ENCODE results near the gene KATNB1. TPM values are rescaled to one million over a fixed set of nuclear protein-coding genes. Genes with fewer than 3 reads are reported as not detected.

KATNB1 gene
- total and polyA plus RNA-seq, 2 experiments from 2014 or later, result 31.4 to 65.9 TPM

DNA sequence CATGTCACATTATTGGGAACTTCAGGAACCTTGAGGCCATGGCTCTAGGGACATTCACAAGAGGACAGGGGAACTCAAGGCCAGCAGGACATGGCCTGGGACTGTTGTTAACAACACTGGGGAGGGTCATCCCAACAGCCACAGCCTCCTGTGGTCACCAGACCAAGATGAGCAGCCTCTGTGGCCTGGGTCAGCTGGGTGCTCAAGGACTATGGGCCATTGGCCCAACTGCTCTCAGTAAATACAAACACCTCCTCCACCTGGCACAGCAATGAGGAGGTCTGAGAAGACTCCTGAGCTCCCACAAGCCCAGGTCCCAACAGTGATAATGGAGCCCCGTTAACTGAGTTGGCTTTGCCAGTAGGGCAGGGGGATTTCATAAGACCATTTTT is 45.8 kb downstream of the KATNB1 start:
- Mint-ChIP-seq H3K4me1 (peaks cover 10% of the 10 kb centered on the region), H3K36me3 (ENCODE audit: low read depth) (no peaks in the 10 kb centered on the region), H3K4me3 (no peak overlapping the region), H3K27ac (no peak overlapping the region), H3K9me3 (no peaks in the 10 kb centered on the region), H3K27me3 (ENCODE audit: insufficient read depth, low read depth, poor library complexity) (peaks cover 14% of the 10 kb centered on the region)
- Histone ChIP-seq H2AFZ (no peak overlapping the region), H3K27me3 (ENCODE audit: insufficient read depth) (no peaks in the 10 kb centered on the region), H4K20me1 (replicated peaks; ENCODE audit: insufficient read depth) (no peaks in the 10 kb centered on the region; the same call in 1 of the 2 replicates), H3K79me2 (replicated peaks; ENCODE audit: insufficient read depth) (no peaks in the 10 kb centered on the region), H3K36me3 (ENCODE audit: insufficient read depth) (no peaks in the 10 kb centered on the region), H3K9me2 (ENCODE audit: insufficient read depth) (no peaks in the 10 kb centered on the region), H3K4me1 (ENCODE audit: insufficient read depth) (peaks cover 7% of the 10 kb centered on the region), H3K4me3 (no peak overlapping the region), H3F3A (replicated peaks; ENCODE audit: low read depth) (peaks cover 4% of the 10 kb centered on the region), H3K4me2 (no peak overlapping the region), H3K27ac (ENCODE audit: low read depth) (no peak overlapping the region)
- DNase-seq (ENCODE audit: low spot score), result no peak
- TF ChIP-seq, protein P1, sequence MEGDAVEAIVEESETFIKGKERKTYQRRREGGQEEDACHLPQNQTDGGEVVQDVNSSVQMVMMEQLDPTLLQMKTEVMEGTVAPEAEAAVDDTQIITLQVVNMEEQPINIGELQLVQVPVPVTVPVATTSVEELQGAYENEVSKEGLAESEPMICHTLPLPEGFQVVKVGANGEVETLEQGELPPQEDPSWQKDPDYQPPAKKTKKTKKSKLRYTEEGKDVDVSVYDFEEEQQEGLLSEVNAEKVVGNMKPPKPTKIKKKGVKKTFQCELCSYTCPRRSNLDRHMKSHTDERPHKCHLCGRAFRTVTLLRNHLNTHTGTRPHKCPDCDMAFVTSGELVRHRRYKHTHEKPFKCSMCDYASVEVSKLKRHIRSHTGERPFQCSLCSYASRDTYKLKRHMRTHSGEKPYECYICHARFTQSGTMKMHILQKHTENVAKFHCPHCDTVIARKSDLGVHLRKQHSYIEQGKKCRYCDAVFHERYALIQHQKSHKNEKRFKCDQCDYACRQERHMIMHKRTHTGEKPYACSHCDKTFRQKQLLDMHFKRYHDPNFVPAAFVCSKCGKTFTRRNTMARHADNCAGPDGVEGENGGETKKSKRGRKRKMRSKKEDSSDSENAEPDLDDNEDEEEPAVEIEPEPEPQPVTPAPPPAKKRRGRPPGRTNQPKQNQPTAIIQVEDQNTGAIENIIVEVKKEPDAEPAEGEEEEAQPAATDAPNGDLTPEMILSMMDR (conservative IDR thresholded peaks at IDR 0.05; ENCODE audit: low read depth in 2 of 2), result no peak
- TF ChIP-seq, protein P2, sequence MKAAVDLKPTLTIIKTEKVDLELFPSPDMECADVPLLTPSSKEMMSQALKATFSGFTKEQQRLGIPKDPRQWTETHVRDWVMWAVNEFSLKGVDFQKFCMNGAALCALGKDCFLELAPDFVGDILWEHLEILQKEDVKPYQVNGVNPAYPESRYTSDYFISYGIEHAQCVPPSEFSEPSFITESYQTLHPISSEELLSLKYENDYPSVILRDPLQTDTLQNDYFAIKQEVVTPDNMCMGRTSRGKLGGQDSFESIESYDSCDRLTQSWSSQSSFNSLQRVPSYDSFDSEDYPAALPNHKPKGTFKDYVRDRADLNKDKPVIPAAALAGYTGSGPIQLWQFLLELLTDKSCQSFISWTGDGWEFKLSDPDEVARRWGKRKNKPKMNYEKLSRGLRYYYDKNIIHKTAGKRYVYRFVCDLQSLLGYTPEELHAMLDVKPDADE (IDR thresholded peaks at IDR 0.05), result no peak
- TF ChIP-seq, protein P3, sequence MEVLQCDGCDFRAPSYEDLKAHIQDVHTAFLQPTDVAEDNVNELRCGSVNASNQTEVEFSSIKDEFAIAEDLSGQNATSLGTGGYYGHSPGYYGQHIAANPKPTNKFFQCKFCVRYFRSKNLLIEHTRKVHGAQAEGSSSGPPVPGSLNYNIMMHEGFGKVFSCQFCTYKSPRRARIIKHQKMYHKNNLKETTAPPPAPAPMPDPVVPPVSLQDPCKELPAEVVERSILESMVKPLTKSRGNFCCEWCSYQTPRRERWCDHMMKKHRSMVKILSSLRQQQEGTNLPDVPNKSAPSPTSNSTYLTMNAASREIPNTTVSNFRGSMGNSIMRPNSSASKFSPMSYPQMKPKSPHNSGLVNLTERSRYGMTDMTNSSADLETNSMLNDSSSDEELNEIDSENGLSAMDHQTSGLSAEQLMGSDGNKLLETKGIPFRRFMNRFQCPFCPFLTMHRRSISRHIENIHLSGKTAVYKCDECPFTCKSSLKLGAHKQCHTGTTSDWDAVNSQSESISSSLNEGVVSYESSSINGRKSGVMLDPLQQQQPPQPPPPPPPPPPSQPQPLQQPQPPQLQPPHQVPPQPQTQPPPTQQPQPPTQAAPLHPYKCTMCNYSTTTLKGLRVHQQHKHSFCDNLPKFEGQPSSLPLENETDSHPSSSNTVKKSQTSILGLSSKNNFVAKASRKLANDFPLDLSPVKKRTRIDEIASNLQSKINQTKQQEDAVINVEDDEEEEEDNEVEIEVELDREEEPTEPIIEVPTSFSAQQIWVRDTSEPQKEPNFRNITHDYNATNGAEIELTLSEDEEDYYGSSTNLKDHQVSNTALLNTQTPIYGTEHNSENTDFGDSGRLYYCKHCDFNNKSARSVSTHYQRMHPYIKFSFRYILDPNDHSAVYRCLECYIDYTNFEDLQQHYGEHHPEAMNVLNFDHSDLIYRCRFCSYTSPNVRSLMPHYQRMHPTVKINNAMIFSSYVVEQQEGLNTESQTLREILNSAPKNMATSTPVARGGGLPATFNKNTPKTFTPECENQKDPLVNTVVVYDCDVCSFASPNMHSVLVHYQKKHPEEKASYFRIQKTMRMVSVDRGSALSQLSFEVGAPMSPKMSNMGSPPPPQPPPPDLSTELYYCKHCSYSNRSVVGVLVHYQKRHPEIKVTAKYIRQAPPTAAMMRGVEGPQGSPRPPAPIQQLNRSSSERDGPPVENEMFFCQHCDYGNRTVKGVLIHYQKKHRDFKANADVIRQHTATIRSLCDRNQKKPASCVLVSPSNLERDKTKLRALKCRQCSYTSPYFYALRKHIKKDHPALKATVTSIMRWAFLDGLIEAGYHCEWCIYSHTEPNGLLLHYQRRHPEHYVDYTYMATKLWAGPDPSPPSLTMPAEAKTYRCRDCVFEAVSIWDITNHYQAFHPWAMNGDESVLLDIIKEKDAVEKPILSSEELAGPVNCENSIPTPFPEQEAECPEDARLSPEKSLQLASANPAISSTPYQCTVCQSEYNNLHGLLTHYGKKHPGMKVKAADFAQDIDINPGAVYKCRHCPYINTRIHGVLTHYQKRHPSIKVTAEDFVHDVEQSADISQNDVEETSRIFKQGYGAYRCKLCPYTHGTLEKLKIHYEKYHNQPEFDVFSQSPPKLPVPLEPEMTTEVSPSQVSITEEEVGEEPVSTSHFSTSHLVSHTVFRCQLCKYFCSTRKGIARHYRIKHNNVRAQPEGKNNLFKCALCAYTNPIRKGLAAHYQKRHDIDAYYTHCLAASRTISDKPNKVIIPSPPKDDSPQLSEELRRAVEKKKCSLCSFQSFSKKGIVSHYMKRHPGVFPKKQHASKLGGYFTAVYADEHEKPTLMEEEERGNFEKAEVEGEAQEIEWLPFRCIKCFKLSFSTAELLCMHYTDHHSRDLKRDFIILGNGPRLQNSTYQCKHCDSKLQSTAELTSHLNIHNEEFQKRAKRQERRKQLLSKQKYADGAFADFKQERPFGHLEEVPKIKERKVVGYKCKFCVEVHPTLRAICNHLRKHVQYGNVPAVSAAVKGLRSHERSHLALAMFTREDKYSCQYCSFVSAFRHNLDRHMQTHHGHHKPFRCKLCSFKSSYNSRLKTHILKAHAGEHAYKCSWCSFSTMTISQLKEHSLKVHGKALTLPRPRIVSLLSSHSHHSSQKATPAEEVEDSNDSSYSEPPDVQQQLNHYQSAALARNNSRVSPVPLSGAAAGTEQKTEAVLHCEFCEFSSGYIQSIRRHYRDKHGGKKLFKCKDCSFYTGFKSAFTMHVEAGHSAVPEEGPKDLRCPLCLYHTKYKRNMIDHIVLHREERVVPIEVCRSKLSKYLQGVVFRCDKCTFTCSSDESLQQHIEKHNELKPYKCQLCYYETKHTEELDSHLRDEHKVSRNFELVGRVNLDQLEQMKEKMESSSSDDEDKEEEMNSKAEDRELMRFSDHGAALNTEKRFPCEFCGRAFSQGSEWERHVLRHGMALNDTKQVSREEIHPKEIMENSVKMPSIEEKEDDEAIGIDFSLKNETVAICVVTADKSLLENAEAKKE (CRISPR knock-in tag; IDR thresholded peaks at IDR 0.05), result no peak
- TF ChIP-seq CREB1 (CRISPR knock-in tag; IDR thresholded peaks at IDR 0.05; ENCODE audit: low read depth) (no peak), STAT1 (IDR thresholded peaks at IDR 0.05; ENCODE audit: unreplicated experiment) (no peak), EZH2 (IDR thresholded peaks at IDR 0.05; ENCODE audit: low read depth, unreplicated experiment) (no peak)
- no peak for ATAC-seq

Data from GM23338 (cell line).